Upper lobe of left lung (tissue), 6 donors: ENCODE results near the gene PLSCR2. TPM values are rescaled to one million over a fixed set of nuclear protein-coding genes. Genes with fewer than 3 reads are reported as not detected.
"Not testable (repeated sequence)": the region's sequence is repeated elsewhere in the genome, so short reads cannot be mapped to it uniquely, and the experiment has no call there.

Experiments
- ATAC-seq, 2 donors: fragments of 200-7000 bp; cut with Tn5 transposase; one replicate each; pipeline ENCODE4 v1.9.1; 2022; ENCODE audit warnings: mild to moderate bottlenecking in 2 of 2, moderate library complexity in 2 of 2; ENCODE audit not compliant: low FRiP score in 2 of 2
- DNase-seq, 2 donors: peaks; one replicate each; pipeline ENCODE4 v3.0.0-alpha.2; 2019 to 2020
- H3K27ac ChIP-seq, 4 donors: fragments of 200-600 bp; sonication (generic); one replicate each; pipeline ENCODE4 v1.5.1; 2016 to 2019
- H3K27me3 ChIP-seq, 4 donors: fragments of 200-600 bp; sonication (generic); one replicate each; pipeline ENCODE4 v1.5.1; 2017 to 2019
- H3K36me3 ChIP-seq, 4 donors: fragments of 200-600 bp; sonication (generic); one replicate each; pipeline ENCODE4 v1.5.1; 2016 to 2019
- H3K4me1 ChIP-seq, 4 donors: fragments of 200-600 bp; sonication (generic); one replicate each; pipeline ENCODE4 v1.5.1; 2018 to 2019
- H3K4me3 ChIP-seq, 4 donors: fragments of 200-600 bp; sonication (generic); one replicate each; pipeline ENCODE4 v1.5.1; 2017 to 2019; ENCODE audit warnings: mild to moderate bottlenecking in 2 of 4, moderate library complexity in 1 of 4
- H3K9me3 ChIP-seq, 4 donors: fragments of 200-600 bp; sonication (generic); one replicate each; pipeline ENCODE4 v1.5.1; 2018 to 2019
- EP300 ChIP-seq, 4 donors: sonication (generic); formaldehyde crosslinking; IDR thresholded peaks; one replicate each; pipeline ENCODE4 v1.5.1; 2017; ENCODE audit warnings: antibody characterized with exemption in 4 of 4, control low read depth in 2 of 4
- POLR2A ChIP-seq, 4 donors: fragments of 450-650 bp; IDR thresholded peaks; one replicate each; pipeline ENCODE4 v1.5.1; 2016 to 2017; ENCODE audit warnings: antibody characterized with exemption in 4 of 4, mild to moderate bottlenecking in 2 of 4
- POLR2AphosphoS5 ChIP-seq, 2 donors: sonication (generic); formaldehyde crosslinking; IDR thresholded peaks; one replicate each; pipeline ENCODE4 v1.5.1; 2017; ENCODE audit warnings: antibody characterized with exemption in 2 of 2
- WGBS, 2 donors: methylation state at CpG; one replicate each; pipeline ENCODE4 v1.1.5; 2017 to 2018; 5-methylcytosine and 5-hydroxymethylcytosine counted together
- total RNA-seq, 6 donors: library from RNA; depleted of rRNA in 4 of 6; stranded (reverse); fragments of >200 nt in 4 of 6; gene quantifications; one replicate each; pipeline versions ENCODE4 v1.1.0 to v1.2.1, GENCODE V29; 2016 to 2021
- TF ChIP-seq, protein P1 (sequence below), 6 experiments: fragments of 450-650 bp in 4 of 6; fragments of 200-600 bp in 2 of 6; sonication (generic) in 2 of 6; IDR thresholded peaks; one replicate each; pipeline ENCODE4 v1.5.1; 2016 to 2019; ENCODE audit warnings: antibody characterized with exemption in 6 of 6
- donor health status: DM: no; HTN: no; CAD: no; lungs with moderate emphysema.
- donor health status: DM: no; HTN: yes; CAD: no; lungs with severe emphysema.

Gene PLSCR2
- total RNA-seq, 6 donors from 2014 or later: 0.31 TPM; not detected in 5

- Histone ChIP-seq H3K4me1 (no peaks in the 10 kb centered on the region), H3K4me3 (no peak overlapping the region), H3K27ac (no peak overlapping the region), H3K9me3 (peaks cover 0 to 5% (median 0%) of the 10 kb centered on the region in 4 donors), H3K27me3 (no peaks in the 10 kb centered on the region), H3K36me3 (no peaks in the 10 kb centered on the region)
- TF ChIP-seq POLR2AphosphoS5 (IDR thresholded peaks at IDR 0.05) (no peak), POLR2A (IDR thresholded peaks at IDR 0.05) (no peak), EP300 (IDR thresholded peaks at IDR 0.05) (no peak)
- TF ChIP-seq, protein P1, sequence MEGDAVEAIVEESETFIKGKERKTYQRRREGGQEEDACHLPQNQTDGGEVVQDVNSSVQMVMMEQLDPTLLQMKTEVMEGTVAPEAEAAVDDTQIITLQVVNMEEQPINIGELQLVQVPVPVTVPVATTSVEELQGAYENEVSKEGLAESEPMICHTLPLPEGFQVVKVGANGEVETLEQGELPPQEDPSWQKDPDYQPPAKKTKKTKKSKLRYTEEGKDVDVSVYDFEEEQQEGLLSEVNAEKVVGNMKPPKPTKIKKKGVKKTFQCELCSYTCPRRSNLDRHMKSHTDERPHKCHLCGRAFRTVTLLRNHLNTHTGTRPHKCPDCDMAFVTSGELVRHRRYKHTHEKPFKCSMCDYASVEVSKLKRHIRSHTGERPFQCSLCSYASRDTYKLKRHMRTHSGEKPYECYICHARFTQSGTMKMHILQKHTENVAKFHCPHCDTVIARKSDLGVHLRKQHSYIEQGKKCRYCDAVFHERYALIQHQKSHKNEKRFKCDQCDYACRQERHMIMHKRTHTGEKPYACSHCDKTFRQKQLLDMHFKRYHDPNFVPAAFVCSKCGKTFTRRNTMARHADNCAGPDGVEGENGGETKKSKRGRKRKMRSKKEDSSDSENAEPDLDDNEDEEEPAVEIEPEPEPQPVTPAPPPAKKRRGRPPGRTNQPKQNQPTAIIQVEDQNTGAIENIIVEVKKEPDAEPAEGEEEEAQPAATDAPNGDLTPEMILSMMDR (IDR thresholded peaks at IDR 0.05): no peak
- 90 to 94% methylated on average over 2 of the region's 2 CpGs for WGBS, 2 donors
- DNase-seq: no peak
- ATAC-seq: no peak
Observed at GRCh38 chr3:146493221-146493620, 23.9 kb upstream of the PLSCR2 start.

DNA sequence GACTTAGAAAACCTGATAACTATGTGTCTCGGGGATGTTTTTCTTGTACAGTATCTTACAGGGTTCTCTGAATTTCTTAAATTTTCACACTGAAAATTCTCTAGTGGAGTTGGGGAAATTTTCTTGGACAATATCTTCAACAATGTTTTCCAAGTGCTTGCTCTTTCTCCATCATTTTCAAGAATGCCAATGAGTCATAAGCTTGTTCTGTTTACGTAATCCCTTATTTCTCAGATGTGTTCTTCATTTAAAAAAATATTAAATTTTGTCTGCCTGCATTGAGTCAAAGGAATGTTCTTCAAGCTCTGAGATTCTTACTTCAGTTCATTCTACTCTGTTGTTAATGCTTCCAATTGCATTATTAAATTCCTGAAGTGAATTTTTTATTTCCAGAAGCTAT is 21.9 kb upstream of the PLSCR2 start:
- no peaks in the 10 kb centered on the region for H3K27me3 ChIP-seq
- TF ChIP-seq EP300 (IDR thresholded peaks at IDR 0.05) (no peak), POLR2AphosphoS5 (IDR thresholded peaks at IDR 0.05) (no peak), POLR2A (IDR thresholded peaks at IDR 0.05) (no peak)
- TF ChIP-seq, protein P1 (IDR thresholded peaks at IDR 0.05): no peak
- no peak overlapping the region for H3K27ac ChIP-seq
- H3K4me3 ChIP-seq: no peak overlapping the region
- peaks cover 0 to 5% (median 0%) of the 10 kb centered on the region in 4 donors for H3K9me3 ChIP-seq
- no peak for ATAC-seq
- H3K36me3 ChIP-seq: no peaks in the 10 kb centered on the region
- H3K4me1 ChIP-seq: no peaks in the 10 kb centered on the region
- DNase-seq: no peak
- 46 to 73% methylated on average over 2 of the region's 2 CpGs for WGBS, 2 donors

- TF ChIP-seq, protein P1 (IDR thresholded peaks at IDR 0.05): no peak
- TF ChIP-seq POLR2A (IDR thresholded peaks at IDR 0.05) (no peak), EP300 (IDR thresholded peaks at IDR 0.05) (no peak), POLR2AphosphoS5 (IDR thresholded peaks at IDR 0.05) (no peak)
- Histone ChIP-seq H3K36me3 (no peaks in the 10 kb centered on the region), H3K27me3 (no peaks in the 10 kb centered on the region), H3K4me1 (no peaks in the 10 kb centered on the region), H3K4me3 (no peak overlapping the region), H3K9me3 (no peaks in the 10 kb centered on the region), H3K27ac (no peak overlapping the region)
- no peak for DNase-seq
- no peak for ATAC-seq
Observed at GRCh38 chr3:146485297-146485696, 15.9 kb upstream of the PLSCR2 start.

DNA sequence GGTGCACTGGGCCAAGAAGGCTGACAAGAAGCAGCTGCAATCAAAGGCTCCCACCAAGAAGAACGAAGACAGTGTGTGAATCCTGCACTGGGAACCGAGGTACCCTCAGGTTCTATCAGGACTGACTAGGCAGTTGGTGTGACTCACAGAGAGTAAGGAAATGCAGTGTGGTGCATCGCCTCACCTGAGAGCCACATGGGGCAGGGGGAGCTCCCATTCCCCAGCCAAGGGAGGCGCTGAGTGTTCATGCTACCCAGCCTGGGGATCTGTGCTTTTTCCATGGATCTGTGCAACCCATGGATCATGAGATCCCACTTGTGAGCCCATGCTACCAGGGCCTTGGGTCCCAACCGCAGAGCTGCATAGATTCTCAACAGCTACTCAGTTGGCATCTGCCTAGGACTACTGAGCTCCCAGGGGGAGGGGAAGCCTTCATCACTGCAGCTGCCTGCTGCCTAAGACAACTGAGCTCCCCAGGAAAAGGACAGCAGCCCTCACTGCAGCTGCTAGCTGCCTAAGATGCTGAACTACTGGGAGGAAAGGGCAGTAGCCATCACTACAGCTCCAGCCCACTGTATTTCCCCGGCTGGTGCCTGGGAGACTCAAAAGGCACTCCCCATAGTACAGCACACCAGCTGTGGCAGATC is 6.9 kb upstream of the PLSCR2 start:
- Histone ChIP-seq H3K36me3 (no peaks in the 10 kb centered on the region), H3K27me3 (no peaks in the 10 kb centered on the region), H3K27ac (no peak overlapping the region), H3K9me3 (no peaks in the 10 kb centered on the region), H3K4me1 (no peaks in the 10 kb centered on the region), H3K4me3 (no peak overlapping the region)
- no peak for ATAC-seq
- DNase-seq: no peak
- 88 to 91% methylated on average over 2 to 6 of the region's 6 CpGs for WGBS, 2 donors
- TF ChIP-seq, protein P1 (IDR thresholded peaks at IDR 0.05): no peak
- TF ChIP-seq EP300 (IDR thresholded peaks at IDR 0.05) (no peak), POLR2A (IDR thresholded peaks at IDR 0.05) (no peak), POLR2AphosphoS5 (IDR thresholded peaks at IDR 0.05) (no peak)

DNA sequence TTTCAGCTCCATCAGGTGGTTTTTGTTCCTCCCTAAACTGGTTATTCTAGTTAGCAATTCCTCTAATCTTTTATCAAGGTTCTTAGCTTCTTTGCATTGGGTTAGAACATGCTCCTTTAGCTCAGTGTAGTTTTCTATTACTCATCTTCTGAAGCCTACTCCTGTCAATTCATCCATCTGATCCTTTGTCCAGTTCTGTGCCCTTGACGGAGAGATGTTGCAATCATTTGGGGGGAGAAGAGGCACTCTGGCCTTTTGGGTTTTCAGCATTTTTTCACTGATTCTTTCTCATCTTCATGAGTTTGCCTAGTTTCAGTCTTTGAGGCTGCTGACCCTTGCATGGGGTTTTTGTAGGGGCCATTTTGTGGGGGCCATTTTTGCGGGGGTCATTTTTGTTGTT is 5.6 kb upstream of the PLSCR2 start:
- not testable (repeated sequence) for H3K4me1 ChIP-seq, DNase-seq, H3K4me3 ChIP-seq, H3K36me3 ChIP-seq, H3K9me3 ChIP-seq, H3K27ac ChIP-seq, H3K27me3 ChIP-seq, ATAC-seq
- 78 to 80% methylated on average over 2 of the region's 2 CpGs for WGBS, 2 donors
